Measurements from ENCODE around the gene EIF4E.
"Not testable (repeated sequence)": the region's sequence is repeated elsewhere in the genome, so short reads cannot be mapped to it uniquely, and the experiment has no call there.

Gene EIF4E

DNA sequence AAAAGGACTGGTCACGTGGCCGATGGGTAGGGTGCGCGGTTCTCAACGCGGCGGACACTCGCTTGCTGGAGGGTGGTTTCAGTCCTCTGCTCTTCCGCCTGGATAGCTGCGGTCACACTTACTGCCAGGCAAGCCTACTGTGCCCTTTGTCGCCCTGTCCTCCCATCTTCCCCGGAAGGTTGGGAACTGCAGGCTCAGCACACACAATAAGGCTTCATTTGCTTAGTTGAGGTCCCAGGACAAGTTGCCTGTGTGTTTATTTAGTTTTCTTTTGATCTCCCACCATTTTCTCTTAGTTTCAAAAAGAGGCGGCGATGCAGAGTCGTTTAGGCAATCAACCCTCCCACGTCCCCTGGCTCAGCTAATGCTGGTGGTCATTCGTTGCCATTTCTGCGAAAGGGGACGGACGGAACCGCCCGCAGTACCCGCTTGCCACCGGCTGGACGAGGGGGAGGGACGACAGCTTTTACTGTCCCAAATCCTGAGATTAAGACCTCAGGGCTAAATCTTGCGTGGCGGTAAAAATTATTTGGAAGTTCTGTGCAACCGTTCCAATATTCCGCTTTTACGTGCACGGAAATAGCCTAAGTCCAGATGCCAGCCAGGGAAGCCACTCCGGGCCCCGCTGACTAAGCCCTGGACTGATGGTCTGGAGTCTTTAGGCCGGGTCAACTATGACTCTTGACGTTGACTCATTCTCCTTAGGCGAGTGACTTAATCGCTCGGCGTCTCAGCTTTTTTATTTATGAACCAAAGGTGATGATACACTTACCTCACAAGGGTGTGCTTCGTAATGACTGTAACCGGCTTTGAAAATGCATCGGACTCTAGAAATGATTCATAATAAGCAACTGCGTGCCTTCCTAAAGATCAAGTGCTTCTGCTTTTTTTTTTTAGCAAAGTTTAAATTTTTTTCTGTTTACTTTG, 671 bp upstream of the EIF4E start:
- Histone ChIP-seq H3K9ac (ENCODE audit: low read depth, low read length) (peak overlapping the region; percentile 93), H3K4me3 (ENCODE audit: low read length) (peak overlapping the region; percentile 97), H3K36me3 (ENCODE audit: insufficient read depth, low read length) (peaks cover 7% of the 10 kb centered on the region), H3K9me3 (replicated peaks; ENCODE audit: low read length) (no peaks in the 10 kb centered on the region), H3K4me2 (ENCODE audit: low read length) (peak overlapping the region; percentile 98), H3K4me1 (ENCODE audit: control insufficient read depth, insufficient read depth, low read length) (peaks cover 26% of the 10 kb centered on the region), H3K27me3 (ENCODE audit: control insufficient read depth, insufficient read depth, low read length) (no peaks in the 10 kb centered on the region)

GRCh38 chr4:98928131-98928504, 815 bp downstream of the EIF4E start:
- Histone ChIP-seq H3K4me3 (ENCODE audit: low read length) (peak overlapping the region; percentile 97), H3K4me2 (ENCODE audit: low read length) (peak overlapping the region; percentile 84), H3K4me1 (ENCODE audit: control insufficient read depth, insufficient read depth, low read length) (peaks cover 26% of the 10 kb centered on the region), H3K27me3 (ENCODE audit: control insufficient read depth, insufficient read depth, low read length) (no peaks in the 10 kb centered on the region), H3K36me3 (ENCODE audit: insufficient read depth, low read length) (peaks cover 9% of the 10 kb centered on the region), H3K9ac (ENCODE audit: low read depth, low read length) (peak overlapping the region; percentile 93), H3K9me3 (replicated peaks; ENCODE audit: low read length) (no peaks in the 10 kb centered on the region)

DNA sequence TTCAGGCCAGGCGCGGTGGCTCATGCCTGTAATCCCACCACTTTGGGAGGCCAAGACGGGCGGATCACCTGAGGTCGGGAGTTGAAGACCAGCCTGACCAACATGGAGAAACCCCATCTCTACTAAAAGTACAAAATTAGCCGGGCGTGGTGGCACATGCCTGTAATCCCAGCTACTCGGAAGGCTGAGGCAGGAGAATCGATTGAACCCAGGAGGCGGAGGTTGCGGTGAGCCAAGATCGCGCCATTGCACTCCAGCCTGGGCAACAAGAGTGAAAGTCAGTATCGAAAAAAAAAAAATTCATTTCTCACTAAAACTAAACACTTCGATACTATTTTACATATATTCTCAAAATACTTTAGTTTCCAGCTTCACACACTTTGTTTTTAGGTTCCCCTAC, 2.7 kb downstream of the EIF4E start:
- Histone ChIP-seq H3K4me2 (ENCODE audit: low read length) (peak overlapping the region; percentile 84), H3K36me3 (ENCODE audit: insufficient read depth, low read length) (peaks cover 16% of the 10 kb centered on the region), H3K4me1 (ENCODE audit: control insufficient read depth, insufficient read depth, low read length) (peaks cover 20% of the 10 kb centered on the region)
- not testable (repeated sequence) for H3K27me3 ChIP-seq (ENCODE audit: control insufficient read depth, insufficient read depth, low read length); H3K9me3 ChIP-seq (replicated peaks; ENCODE audit: low read length); H3K4me3 ChIP-seq (ENCODE audit: low read length); H3K9ac ChIP-seq (ENCODE audit: low read depth, low read length)

DNA sequence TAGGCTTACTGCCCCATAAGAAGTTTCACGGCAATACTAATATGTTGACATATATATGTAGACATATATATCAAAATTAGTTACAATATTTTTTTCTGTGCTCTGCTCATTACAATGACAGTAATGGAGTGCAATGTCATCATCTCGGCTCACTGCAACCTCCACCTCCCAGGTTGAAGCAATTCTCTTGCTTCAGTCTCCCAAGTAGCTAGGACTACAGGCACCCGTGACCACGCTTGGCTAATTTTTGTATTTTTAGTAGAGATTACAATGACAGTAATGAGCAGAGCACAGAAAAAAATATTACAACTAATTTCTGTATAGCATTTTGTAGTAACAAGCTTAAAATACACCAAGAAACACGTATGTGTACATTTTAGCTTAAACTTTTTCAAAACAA, 7.6 kb downstream of the EIF4E start:
- H3K27me3 ChIP-seq (ENCODE audit: control insufficient read depth, insufficient read depth, low read length) = no peaks in the 10 kb centered on the region
- peaks cover 24% of the 10 kb centered on the region for H3K36me3 ChIP-seq (ENCODE audit: insufficient read depth, low read length)
- no peaks in the 10 kb centered on the region for H3K9me3 ChIP-seq (replicated peaks; ENCODE audit: low read length)
- H3K4me3 ChIP-seq (ENCODE audit: low read length) = no peak overlapping the region
- H3K9ac ChIP-seq (ENCODE audit: low read depth, low read length) = no peak overlapping the region
- no peak overlapping the region for H3K4me2 ChIP-seq (ENCODE audit: low read length)
- H3K4me1 ChIP-seq (ENCODE audit: control insufficient read depth, insufficient read depth, low read length) = peaks cover 16% of the 10 kb centered on the region

DNA sequence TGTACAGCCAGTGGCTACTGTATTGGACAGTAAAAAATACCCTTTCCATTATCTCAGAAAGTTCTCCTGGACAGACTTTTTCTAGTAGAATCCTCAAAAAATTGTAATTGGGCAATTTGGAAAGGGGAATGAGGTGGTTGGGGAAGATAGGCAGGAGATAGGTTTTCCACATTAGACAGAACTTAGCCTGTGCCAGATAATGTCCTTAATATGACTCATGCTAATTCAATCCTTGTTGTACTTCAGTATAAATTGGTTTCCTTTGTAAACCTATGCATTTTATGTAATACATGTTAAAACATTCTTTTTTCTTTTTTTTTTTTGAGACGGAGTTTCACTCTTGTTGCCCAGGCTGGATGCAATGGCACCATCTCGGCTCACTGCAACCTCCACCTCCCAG, 8.9 kb downstream of the EIF4E start:
- no peaks in the 10 kb centered on the region for H3K9me3 ChIP-seq (replicated peaks; ENCODE audit: low read length)
- no peak overlapping the region for H3K4me3 ChIP-seq (ENCODE audit: low read length)
- peak overlapping the region; percentile 39 for H3K4me2 ChIP-seq (ENCODE audit: low read length)
- no peaks in the 10 kb centered on the region for H3K27me3 ChIP-seq (ENCODE audit: control insufficient read depth, insufficient read depth, low read length)
- H3K4me1 ChIP-seq (ENCODE audit: control insufficient read depth, insufficient read depth, low read length) = peaks cover 16% of the 10 kb centered on the region
- peaks cover 17% of the 10 kb centered on the region for H3K36me3 ChIP-seq (ENCODE audit: insufficient read depth, low read length)
- H3K9ac ChIP-seq (ENCODE audit: low read depth, low read length) = no peak overlapping the region

- not testable (repeated sequence) for H3K27me3 ChIP-seq (ENCODE audit: control insufficient read depth, insufficient read depth, low read length); H3K9ac ChIP-seq (ENCODE audit: low read depth, low read length); H3K4me3 ChIP-seq (ENCODE audit: low read length); H3K4me2 ChIP-seq (ENCODE audit: low read length); H3K36me3 ChIP-seq (ENCODE audit: insufficient read depth, low read length); H3K9me3 ChIP-seq (replicated peaks; ENCODE audit: low read length)
- peaks cover 13% of the 10 kb centered on the region for H3K4me1 ChIP-seq (ENCODE audit: control insufficient read depth, insufficient read depth, low read length)
Measured at GRCh38 chr4:98910728-98911127, 18.2 kb downstream of the EIF4E start.

- Histone ChIP-seq H3K36me3 (ENCODE audit: insufficient read depth, low read length) (no peaks in the 10 kb centered on the region), H3K9me3 (replicated peaks; ENCODE audit: low read length) (no peaks in the 10 kb centered on the region), H3K4me1 (ENCODE audit: control insufficient read depth, insufficient read depth, low read length) (peaks cover 19% of the 10 kb centered on the region), H3K27me3 (ENCODE audit: control insufficient read depth, insufficient read depth, low read length) (no peaks in the 10 kb centered on the region), H3K4me2 (ENCODE audit: low read length) (no peak overlapping the region), H3K4me3 (ENCODE audit: low read length) (no peak overlapping the region), H3K9ac (ENCODE audit: low read depth, low read length) (no peak overlapping the region)
Measured at GRCh38 chr4:98909646-98910401, 19.1 kb downstream of the EIF4E start.

- H3K4me3 ChIP-seq (ENCODE audit: low read length) = no peak overlapping the region
Measured at GRCh38 chr4:98908703-98909262, 20.1 kb downstream of the EIF4E start.

DNA sequence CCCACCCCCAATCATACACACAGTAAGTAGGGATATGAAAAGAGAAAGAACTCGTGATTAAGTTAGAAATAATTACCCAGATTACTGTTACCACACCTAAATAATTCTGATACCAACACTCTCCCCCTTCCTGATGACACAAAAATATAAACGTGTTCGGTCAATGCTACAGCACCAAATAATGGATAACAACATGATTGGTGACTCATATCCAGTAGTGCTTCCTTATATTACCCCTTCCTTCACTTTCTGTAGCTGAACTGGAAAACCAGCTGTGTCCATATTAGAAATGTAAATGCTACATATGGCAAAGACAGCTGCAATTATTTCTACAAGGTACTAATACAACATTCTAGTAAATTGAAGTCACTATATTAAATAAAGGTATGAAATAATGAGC, 20.8 kb downstream of the EIF4E start:
- H3K9ac ChIP-seq (ENCODE audit: low read depth, low read length) = no peak overlapping the region
- H3K4me2 ChIP-seq (ENCODE audit: low read length) = no peak overlapping the region
- H3K4me3 ChIP-seq (ENCODE audit: low read length) = no peak overlapping the region
- no peaks in the 10 kb centered on the region for H3K36me3 ChIP-seq (ENCODE audit: insufficient read depth, low read length)
- no peaks in the 10 kb centered on the region for H3K9me3 ChIP-seq (replicated peaks; ENCODE audit: low read length)
- no peaks in the 10 kb centered on the region for H3K27me3 ChIP-seq (ENCODE audit: control insufficient read depth, insufficient read depth, low read length)
- peaks cover 19% of the 10 kb centered on the region for H3K4me1 ChIP-seq (ENCODE audit: control insufficient read depth, insufficient read depth, low read length)

More at GRCh38 chr4:98908703-98909262, 20.1 kb downstream of the EIF4E start:
- H3K27me3 ChIP-seq (ENCODE audit: control insufficient read depth, insufficient read depth, low read length) = no peaks in the 10 kb centered on the region
- H3K9me3 ChIP-seq (replicated peaks; ENCODE audit: low read length) = no peaks in the 10 kb centered on the region
- H3K4me1 ChIP-seq (ENCODE audit: control insufficient read depth, insufficient read depth, low read length) = peaks cover 19% of the 10 kb centered on the region
- no peak overlapping the region for H3K4me2 ChIP-seq (ENCODE audit: low read length)
- no peak overlapping the region for H3K9ac ChIP-seq (ENCODE audit: low read depth, low read length)
- no peaks in the 10 kb centered on the region for H3K36me3 ChIP-seq (ENCODE audit: insufficient read depth, low read length)

DNA sequence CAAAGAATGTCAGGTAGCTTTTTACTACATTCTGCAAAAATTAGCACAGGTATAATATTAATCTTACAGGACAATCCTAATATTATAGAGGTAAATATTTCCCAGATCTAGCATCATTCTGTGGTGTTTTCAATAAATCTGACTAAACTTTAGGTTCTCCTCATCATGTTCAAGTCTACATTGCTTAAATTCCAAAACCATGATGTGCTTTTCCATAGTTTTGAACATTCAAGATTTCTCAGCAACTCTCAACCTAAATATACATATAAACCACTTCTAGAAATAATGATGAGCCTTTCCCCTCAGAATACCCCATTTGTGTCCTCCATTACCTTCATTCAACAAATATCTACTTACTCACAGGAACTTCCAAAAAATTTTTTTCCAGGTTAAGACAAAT, 23.1 kb downstream of the EIF4E start:
- Histone ChIP-seq H3K36me3 (ENCODE audit: insufficient read depth, low read length) (peaks cover 7% of the 10 kb centered on the region), H3K4me3 (ENCODE audit: low read length) (no peak overlapping the region), H3K27me3 (ENCODE audit: control insufficient read depth, insufficient read depth, low read length) (no peaks in the 10 kb centered on the region), H3K9ac (ENCODE audit: low read depth, low read length) (no peak overlapping the region), H3K4me1 (ENCODE audit: control insufficient read depth, insufficient read depth, low read length) (peaks cover 18% of the 10 kb centered on the region), H3K9me3 (replicated peaks; ENCODE audit: low read length) (no peaks in the 10 kb centered on the region), H3K4me2 (ENCODE audit: low read length) (peak overlapping the region; percentile 26)

- no peak overlapping the region for H3K9ac ChIP-seq (ENCODE audit: low read depth, low read length)
- no peaks in the 10 kb centered on the region for H3K27me3 ChIP-seq (ENCODE audit: control insufficient read depth, insufficient read depth, low read length)
- H3K4me3 ChIP-seq (ENCODE audit: low read length) = no peak overlapping the region
- no peaks in the 10 kb centered on the region for H3K9me3 ChIP-seq (replicated peaks; ENCODE audit: low read length)
- no peak overlapping the region for H3K4me2 ChIP-seq (ENCODE audit: low read length)
- peaks cover 12% of the 10 kb centered on the region for H3K4me1 ChIP-seq (ENCODE audit: control insufficient read depth, insufficient read depth, low read length)
- H3K36me3 ChIP-seq (ENCODE audit: insufficient read depth, low read length) = peaks cover 8% of the 10 kb centered on the region
Measured at GRCh38 chr4:98905297-98905696, 23.6 kb downstream of the EIF4E start.

All from skeletal muscle satellite cell (primary cell).